H1 (cell line): ENCODE results near the gene ZDHHC16. TPM values are rescaled to one million over a fixed set of nuclear protein-coding genes. Genes with fewer than 3 reads are reported as not detected.

ENCODE experiments used
- CTCF ChIA-PET: fragments of 300-600 bp; sonication (Branson Sonifier 250); formaldehyde crosslinking; loops from one replicate; lab custom pipeline; 2021; ENCODE audit not compliant: partially characterized antibody; lab: Charles Lee
- POLR2A ChIA-PET: fragments of 300-600 bp; sonication (Branson Sonifier 250); formaldehyde crosslinking; loops from one replicate; lab custom pipeline; 2021; ENCODE audit warnings: inconsistent platforms; ENCODE audit not compliant: partially characterized antibody; lab: Charles Lee
- DNase-seq, 2 experiments: peaks; one replicate each; pipeline versions ENCODE4 v3.0.0 to v3.0.0-alpha.2; 2010 to 2022; ENCODE audit warnings: low spot score in 2 of 2, low read depth in 1 of 2, mixed read lengths in 1 of 2
- FAIRE-seq: peaks from 2 replicates; lab custom pipeline; 2011; peaks lifted over from hg19 to GRCh38; lab: Jason Lieb, UNC
- H2AFZ ChIP-seq: 2 replicates; pipeline ENCODE4 v1.8.1; 2012; ENCODE audit warnings: low read length, inconsistent platforms
- H2AK5ac ChIP-seq: 2 replicates; pipeline ENCODE4 v1.6.1; 2013; ENCODE audit warnings: low read depth, low read length
- H2BK120ac ChIP-seq: replicated peaks from 2 replicates; pipeline ENCODE3; 2013; ENCODE audit warnings: low read depth, low read length, inconsistent platforms
- H2BK12ac ChIP-seq: 2 replicates; pipeline ENCODE4 v1.6.1; 2013; ENCODE audit warnings: low read depth, low read length
- H2BK15ac ChIP-seq: 2 replicates; pipeline ENCODE4 v1.6.1; 2013; ENCODE audit warnings: low read length
- H2BK20ac ChIP-seq: 2 replicates; pipeline ENCODE4 v1.6.1; 2013; ENCODE audit warnings: low read length
- H2BK5ac ChIP-seq: 2 replicates; pipeline ENCODE4 v1.6.1; 2013; ENCODE audit warnings: low read depth, low read length
- H3K14ac ChIP-seq: 2 replicates; pipeline ENCODE4 v1.6.1; 2013; ENCODE audit warnings: inconsistent platforms; ENCODE audit not compliant: insufficient read length
- H3K18ac ChIP-seq: 2 replicates; pipeline ENCODE4 v1.6.1; 2013; ENCODE audit warnings: low read length; ENCODE audit errors: extremely low read depth
- H3K23ac ChIP-seq: 2 replicates; pipeline ENCODE4 v1.6.1; 2013; ENCODE audit warnings: inconsistent platforms; ENCODE audit not compliant: insufficient read length
- H3K23me2 ChIP-seq: 2 replicates; pipeline ENCODE4 v1.6.1; 2013; ENCODE audit warnings: low read depth, low read length
- H3K27ac ChIP-seq: 2 replicates; pipeline ENCODE4 v1.6.1; 2011; ENCODE audit warnings: low read depth, low read length, inconsistent platforms
- H3K27me3 ChIP-seq, 4 experiments: replicated peaks in 1 of 4; 1 replicate in 1 of 4; 2 replicates in 3 of 4; pipeline versions ENCODE4 v1.6.1 to v1.8.1; 2011 to 2013; ENCODE audit warnings: low read length in 3 of 4, mild to moderate bottlenecking in 3 of 4, inconsistent platforms in 2 of 4, mixed read lengths in 2 of 4, moderate library complexity in 1 of 4; ENCODE audit not compliant: control insufficient read depth in 3 of 4, insufficient read depth in 3 of 4; ENCODE audit errors: extremely low read depth in 1 of 4
- H3K36me3 ChIP-seq, 4 experiments: 2 replicates each; pipeline versions ENCODE4 v1.6.1 to v1.8.1; 2011 to 2013; ENCODE audit warnings: mild to moderate bottlenecking in 4 of 4, low read length in 3 of 4, moderate library complexity in 2 of 4, control low read depth in 1 of 4, inconsistent platforms in 1 of 4; ENCODE audit not compliant: insufficient read depth in 4 of 4, control insufficient read depth in 2 of 4
- H3K4ac ChIP-seq: replicated peaks from 2 replicates; pipeline ENCODE3; 2013; ENCODE audit warnings: low read length, low read depth, mixed read lengths, inconsistent platforms; ENCODE audit not compliant: insufficient read length
- H3K4me1 ChIP-seq, 4 experiments: replicated peaks in 1 of 4; 1 replicate in 1 of 4; 2 replicates in 3 of 4; pipeline versions ENCODE4 v1.6.1 to v1.8.1; 2011 to 2013; ENCODE audit warnings: low read length in 3 of 4, inconsistent platforms in 2 of 4, mixed read lengths in 1 of 4; ENCODE audit not compliant: insufficient read depth in 4 of 4, control insufficient read depth in 3 of 4
- H3K4me2 ChIP-seq, 2 experiments: 2 replicates each; pipeline versions ENCODE4 v1.6.1 to v1.8.1; 2011 to 2013; ENCODE audit warnings: low read depth in 2 of 2, low read length in 2 of 2, control low read depth in 1 of 2, inconsistent platforms in 1 of 2, mild to moderate bottlenecking in 1 of 2; ENCODE audit not compliant: insufficient read depth in 1 of 2
- H3K4me3 ChIP-seq, 4 experiments: fragments of 200-600, 300-600 bp in 1 of 4; sonication (generic), shearing (Covaris generic), sonication (Bioruptor Twin) in 1 of 4; 2 replicates each; pipeline versions ENCODE4 v1.5.1 to v1.8.1; 2011 to 2016; ENCODE audit warnings: low read length in 4 of 4, low read depth in 3 of 4, control low read depth in 2 of 4, inconsistent platforms in 2 of 4, mild to moderate bottlenecking in 2 of 4, mixed read lengths in 1 of 4, moderate library complexity in 1 of 4; ENCODE audit not compliant: insufficient read depth in 2 of 4; ENCODE audit errors: extremely low read depth in 1 of 4
- H3K56ac ChIP-seq: replicated peaks from 2 replicates; pipeline ENCODE3; 2013; ENCODE audit warnings: low read depth, mild to moderate bottlenecking, mixed read lengths, low read length, inconsistent platforms; ENCODE audit not compliant: insufficient read length
- H3K79me1 ChIP-seq: 2 replicates; pipeline ENCODE4 v1.6.1; 2013; ENCODE audit warnings: low read depth, low read length, control low read depth
- H3K79me2 ChIP-seq, 2 experiments: 2 replicates each; pipeline versions ENCODE4 v1.6.1 to v1.8.1; 2012 to 2013; ENCODE audit warnings: low read length in 2 of 2, mild to moderate bottlenecking in 2 of 2, inconsistent platforms in 1 of 2; ENCODE audit not compliant: insufficient read depth in 2 of 2, control insufficient read depth in 1 of 2
- H3K9ac ChIP-seq, 4 experiments: replicated peaks in 1 of 4; 1 replicate in 1 of 4; 2 replicates in 3 of 4; pipeline versions ENCODE4 v1.6.1 to v1.8.1; 2011 to 2013; ENCODE audit warnings: low read depth in 3 of 4, low read length in 3 of 4, control low read depth in 2 of 4, mild to moderate bottlenecking in 2 of 4, moderate library complexity in 2 of 4, inconsistent platforms in 1 of 4; ENCODE audit errors: extremely low read depth in 1 of 4
- H3K9me3 ChIP-seq, 2 experiments: 2 replicates each; pipeline versions ENCODE4 v1.6.1 to v1.8.1; 2012 to 2013; ENCODE audit warnings: mild to moderate bottlenecking in 2 of 2, moderate library complexity in 2 of 2, control low read depth in 1 of 2, inconsistent platforms in 1 of 2, low read depth in 1 of 2, low read length in 1 of 2, mixed read lengths in 1 of 2; ENCODE audit not compliant: insufficient read depth in 2 of 2
- H4K20me1 ChIP-seq, 2 experiments: replicated peaks in 1 of 2; 2 replicates each; pipeline versions ENCODE3 to v1.8.1; 2011 to 2013; ENCODE audit warnings: inconsistent platforms in 2 of 2, low read length in 2 of 2, mild to moderate bottlenecking in 1 of 2; ENCODE audit not compliant: insufficient read depth in 2 of 2, control insufficient read depth in 1 of 2
- H4K5ac ChIP-seq: 2 replicates; pipeline ENCODE4 v1.6.1; 2013; ENCODE audit warnings: low read length, low read depth, mixed read lengths, inconsistent platforms; ENCODE audit not compliant: insufficient read length
- H4K8ac ChIP-seq: 2 replicates; pipeline ENCODE4 v1.8.0; 2013; ENCODE audit warnings: mild to moderate bottlenecking, moderate library complexity, low read length, inconsistent platforms; ENCODE audit not compliant: insufficient read depth; ENCODE audit errors: extremely low read depth
- H4K91ac ChIP-seq: replicated peaks from 2 replicates; pipeline ENCODE3; 2013; ENCODE audit warnings: low read length, mixed read lengths, inconsistent platforms; ENCODE audit not compliant: insufficient read length
- CEBPB ChIP-seq: IDR thresholded peaks from 2 replicates; pipeline ENCODE4 v1.6.1; 2012; ENCODE audit warnings: low read depth, low read length
- CHD1 ChIP-seq: IDR thresholded peaks from 2 replicates; pipeline ENCODE4 v1.6.1; 2012; ENCODE audit warnings: low read depth, low read length, improper control_type of control experiment
- GTF2F1 ChIP-seq: IDR thresholded peaks from 2 replicates; pipeline ENCODE4 v1.6.1; 2012; ENCODE audit warnings: low read depth, low read length, improper control_type of control experiment, borderline replicate concordance
- JUND ChIP-seq: IDR thresholded peaks from 2 replicates; pipeline ENCODE4 v1.6.1; 2011; ENCODE audit warnings: mild to moderate bottlenecking, improper control_type of control experiment, low read length
- KDM5A ChIP-seq: fragments of 200-600 bp; IDR thresholded peaks from 2 replicates; pipeline ENCODE4 v1.7.1; 2012; ENCODE audit warnings: mild to moderate bottlenecking, low read length, inconsistent platforms, mixed read lengths
- MAFK ChIP-seq: IDR thresholded peaks from 2 replicates; pipeline ENCODE4 v1.6.1; 2012; ENCODE audit warnings: low read depth, mild to moderate bottlenecking, improper control_type of control experiment, low read length
- NANOG ChIP-seq: IDR thresholded peaks from 2 replicates; pipeline ENCODE4 v1.6.1; 2011; ENCODE audit warnings: low read length, low read depth, mild to moderate bottlenecking, inconsistent platforms; ENCODE audit not compliant: insufficient read depth, poor library complexity, severe bottlenecking
- RNF2 ChIP-seq: fragments of 200-900, 300-1000 bp; sonication (generic); IDR thresholded peaks from 2 replicates; pipeline ENCODE4 v1.7.1; 2016; ENCODE audit warnings: borderline replicate concordance, low read depth, mild to moderate bottlenecking, antibody characterized with exemption, low read length; ENCODE audit not compliant: poor library complexity, severe bottlenecking; ENCODE audit errors: missing control alignments
- TAF7 ChIP-seq: optimal IDR thresholded peaks from 2 replicates; pipeline ENCODE3; 2011; ENCODE audit warnings: low read depth, mild to moderate bottlenecking, inconsistent platforms, low read length, moderate library complexity, borderline replicate concordance
- TCF12 ChIP-seq: IDR thresholded peaks from 2 replicates; pipeline ENCODE4 v1.6.1; 2011; ENCODE audit warnings: low read depth, mild to moderate bottlenecking, low read length
- YY1 ChIP-seq: IDR thresholded peaks from 2 replicates; pipeline ENCODE4 v1.6.1; 2011; ENCODE audit warnings: low read depth, mild to moderate bottlenecking, low read length
- WGBS, 2 experiments: shearing (Covaris generic) in 1 of 2; methylation state at CpG; one replicate each; pipeline versions ENCODE4 v1.1.6 to v1.1.7; 2013 to 2015; ENCODE audit warnings: low lambda C conversion rate in 2 of 2, mixed read lengths in 2 of 2, inconsistent platforms in 1 of 2, low coverage in 1 of 2, missing lambda C conversion rate in 1 of 2; ENCODE audit not compliant: insufficient replicate concordance in 2 of 2, insufficient coverage in 1 of 2, insufficient read length in 1 of 2; ENCODE audit errors: extremely low coverage in 1 of 2, missing lambda C conversion rate in 1 of 2; 5-methylcytosine and 5-hydroxymethylcytosine counted together
- polyA plus RNA-seq, 7 experiments: library from polyadenylated mRNA; depleted of rRNA in 3 of 7; stranded (reverse) in 5 of 7; unstranded in 2 of 7; fragments of >200 nt in 5 of 7; fragments of 200-250 nt in 2 of 7; gene quantifications; 1 replicate in 5 of 7; 2 replicates in 1 of 7; 4 replicates in 1 of 7; pipeline versions ENCODE4 v1.2.1 to v1.2.3, GENCODE V29; 2011 to 2013; ENCODE audit warnings: missing spikeins in 2 of 7, mixed read lengths in 2 of 7
- total RNA-seq: library from RNA; stranded (reverse); fragmentation: NEBNext Ultra II Directional; extraction: Animal tissue kit (Norgen Biotek cat#: 25700); gene quantifications from 2 replicates; pipeline ENCODE4 v1.2.1, GENCODE V29; 2021
- TF ChIP-seq, protein P1 (sequence below), 3 experiments: IDR thresholded peaks; 1 replicate in 2 of 3; 2 replicates in 1 of 3; pipeline versions ENCODE4 v1.5.1 to v1.6.1; 2011; ENCODE audit warnings: low read length in 3 of 3, mild to moderate bottlenecking in 3 of 3, inconsistent platforms in 2 of 3, low read depth in 1 of 3, moderate library complexity in 1 of 3; ENCODE audit not compliant: insufficient read depth in 1 of 3; ENCODE audit errors: control extremely low read depth in 1 of 3

Gene ZDHHC16
- total and polyA plus RNA-seq, 2 of the 8 experiments (the other 6 are each of a cell fraction or from before 2014, with no cell fraction given) = 45.9 to 108 TPM

GRCh38 chr10:97435211-97435610 is 10.8 kb upstream of the ZDHHC16 start:
- no peak overlapping the region for H3K18ac ChIP-seq
- no peak overlapping the region for H3K56ac ChIP-seq
- peaks cover 21 to 70% (median 53%) of the 10 kb centered on the region in 4 experiments for H3K36me3 ChIP-seq
- H3K9me3 ChIP-seq = no peaks in the 10 kb centered on the region
- no peak overlapping the region for H3K4me3 ChIP-seq
- no peaks in the 10 kb centered on the region for H3K79me2 ChIP-seq
- H2BK15ac ChIP-seq = no peak overlapping the region
- no peak overlapping the region for H2AFZ ChIP-seq
- H2BK120ac ChIP-seq = no peak overlapping the region
- H2BK5ac ChIP-seq = no peak overlapping the region
- no peaks in the 10 kb centered on the region for H3K79me1 ChIP-seq
- 90 to 100% methylated on average over 1 to 6 of the region's 6 CpGs for WGBS, 2 experiments
- H3K4me2 ChIP-seq = no peak overlapping the region
- H3K23ac ChIP-seq = no peak overlapping the region
- H2BK20ac ChIP-seq = no peak overlapping the region
- H3K27ac ChIP-seq = no peak overlapping the region
- H4K5ac ChIP-seq = no peak overlapping the region
- peaks cover 2 to 7% of the 10 kb centered on the region in 2 experiments for H4K20me1 ChIP-seq
- DNase-seq (no peak), FAIRE-seq (no peak)
- H3K23me2 ChIP-seq = no peaks in the 10 kb centered on the region
- ChIA-PET CTCF (interaction anchor here (0.7 to 2.3 kb wide), 4 partner anchors 23 to 96 kb away, joined by 3 to 13 read pairs (median 6); no protein-coding TSS in a partner anchor), POLR2A (interaction anchor here (0.9 to 10.5 kb wide), 17 partner anchors 9 to 252 kb away, joined by 3 to 185 read pairs (median 5); partner anchors contain the start of genes AVPI1, EXOSC1, RRP12 and ZDHHC16)
- no peak overlapping the region for H4K8ac ChIP-seq
- no peaks in the 10 kb centered on the region for H3K4me1 ChIP-seq
- no peak overlapping the region for H2BK12ac ChIP-seq
- H3K4ac ChIP-seq = no peak overlapping the region
- no peak overlapping the region for H3K9ac ChIP-seq
- H2AK5ac ChIP-seq = no peak overlapping the region
- H3K27me3 ChIP-seq = no peaks in the 10 kb centered on the region
- H4K91ac ChIP-seq = no peak overlapping the region
- no peak overlapping the region for H3K14ac ChIP-seq
- TF ChIP-seq TAF7 (no peak), MAFK (no peak), KDM5A (no peak), NANOG (no peak), CEBPB (no peak), GTF2F1 (no peak), RNF2 (no peak), JUND (no peak), YY1 (no peak), TCF12 (no peak), CHD1 (no peak)
- TF ChIP-seq, protein P1, sequence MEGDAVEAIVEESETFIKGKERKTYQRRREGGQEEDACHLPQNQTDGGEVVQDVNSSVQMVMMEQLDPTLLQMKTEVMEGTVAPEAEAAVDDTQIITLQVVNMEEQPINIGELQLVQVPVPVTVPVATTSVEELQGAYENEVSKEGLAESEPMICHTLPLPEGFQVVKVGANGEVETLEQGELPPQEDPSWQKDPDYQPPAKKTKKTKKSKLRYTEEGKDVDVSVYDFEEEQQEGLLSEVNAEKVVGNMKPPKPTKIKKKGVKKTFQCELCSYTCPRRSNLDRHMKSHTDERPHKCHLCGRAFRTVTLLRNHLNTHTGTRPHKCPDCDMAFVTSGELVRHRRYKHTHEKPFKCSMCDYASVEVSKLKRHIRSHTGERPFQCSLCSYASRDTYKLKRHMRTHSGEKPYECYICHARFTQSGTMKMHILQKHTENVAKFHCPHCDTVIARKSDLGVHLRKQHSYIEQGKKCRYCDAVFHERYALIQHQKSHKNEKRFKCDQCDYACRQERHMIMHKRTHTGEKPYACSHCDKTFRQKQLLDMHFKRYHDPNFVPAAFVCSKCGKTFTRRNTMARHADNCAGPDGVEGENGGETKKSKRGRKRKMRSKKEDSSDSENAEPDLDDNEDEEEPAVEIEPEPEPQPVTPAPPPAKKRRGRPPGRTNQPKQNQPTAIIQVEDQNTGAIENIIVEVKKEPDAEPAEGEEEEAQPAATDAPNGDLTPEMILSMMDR (IDR thresholded peaks at IDR 0.05; ENCODE audit: control extremely low read depth in 1 of 3, insufficient read depth in 1 of 3, low read depth in 1 of 3, low read length in 3 of 3) = no peak
